ENCODE measurements around the gene ATRN.

GRCh38 chr20:3629893-3630292 is 159.1 kb downstream of the ATRN start:
- TF ChIP-seq, protein P1, sequence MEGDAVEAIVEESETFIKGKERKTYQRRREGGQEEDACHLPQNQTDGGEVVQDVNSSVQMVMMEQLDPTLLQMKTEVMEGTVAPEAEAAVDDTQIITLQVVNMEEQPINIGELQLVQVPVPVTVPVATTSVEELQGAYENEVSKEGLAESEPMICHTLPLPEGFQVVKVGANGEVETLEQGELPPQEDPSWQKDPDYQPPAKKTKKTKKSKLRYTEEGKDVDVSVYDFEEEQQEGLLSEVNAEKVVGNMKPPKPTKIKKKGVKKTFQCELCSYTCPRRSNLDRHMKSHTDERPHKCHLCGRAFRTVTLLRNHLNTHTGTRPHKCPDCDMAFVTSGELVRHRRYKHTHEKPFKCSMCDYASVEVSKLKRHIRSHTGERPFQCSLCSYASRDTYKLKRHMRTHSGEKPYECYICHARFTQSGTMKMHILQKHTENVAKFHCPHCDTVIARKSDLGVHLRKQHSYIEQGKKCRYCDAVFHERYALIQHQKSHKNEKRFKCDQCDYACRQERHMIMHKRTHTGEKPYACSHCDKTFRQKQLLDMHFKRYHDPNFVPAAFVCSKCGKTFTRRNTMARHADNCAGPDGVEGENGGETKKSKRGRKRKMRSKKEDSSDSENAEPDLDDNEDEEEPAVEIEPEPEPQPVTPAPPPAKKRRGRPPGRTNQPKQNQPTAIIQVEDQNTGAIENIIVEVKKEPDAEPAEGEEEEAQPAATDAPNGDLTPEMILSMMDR (IDR thresholded peaks at IDR 0.05; ENCODE audit: borderline replicate concordance, extremely low read depth, low read length, poor library complexity, severe bottlenecking) = no peak
- TF ChIP-seq EZH2 (IDR thresholded peaks at IDR 0.05; ENCODE audit: borderline replicate concordance, low read depth, low read length, severe bottlenecking) = no peak
